Stimulated activated CD4-positive, alpha-beta T cell treated with anti-CD3 and anti-CD28 coated beads, TNF-alpha, amount 100 ng/mL, for 1 hour (primary cell): ENCODE results near the gene LAMA3.
"Not testable (repeated sequence)": the region's sequence is repeated elsewhere in the genome, so short reads cannot be mapped to it uniquely, and the experiment has no call there.

Source experiments
- DNase-seq, 3 donors: peaks; one replicate each; pipeline ENCODE4 v3.0.0-alpha.2; 2020; ENCODE audit warnings: low read depth in 3 of 3, low spot score in 1 of 3

The LAMA3 gene

GRCh38 chr18:23703057-23703986 lies 14.1 kb downstream of the LAMA3 start:
- no peak for DNase-seq

- no peak for DNase-seq
These were observed 14.7 kb downstream of the LAMA3 start for GRCh38 chr18:23703987-23704384.

GRCh38 chr18:23704806-23705205 lies 15.6 kb downstream of the LAMA3 start:
- DNase-seq: no peak

GRCh38 chr18:23706971-23707640 lies 17.9 kb downstream of the LAMA3 start:
- DNase-seq: no peak

- no peak for DNase-seq
These were observed 20.8 kb downstream of the LAMA3 start for GRCh38 chr18:23710068-23710527.

GRCh38 chr18:23710946-23711345 lies 21.7 kb downstream of the LAMA3 start:
- DNase-seq: no peak

- DNase-seq: no peak
These were observed 22.2 kb downstream of the LAMA3 start for GRCh38 chr18:23711426-23711825.

GRCh38 chr18:23712445-23712844 lies 23.2 kb downstream of the LAMA3 start:
- DNase-seq: no peak

- DNase-seq: no peak
These were observed 25.3 kb downstream of the LAMA3 start for GRCh38 chr18:23714576-23714975.

GRCh38 chr18:23716079-23716478 lies 26.8 kb downstream of the LAMA3 start:
- DNase-seq: not testable (repeated sequence)

- DNase-seq: no peak
These were observed 27.3 kb downstream of the LAMA3 start for GRCh38 chr18:23716516-23716915.

GRCh38 chr18:23716966-23717365 lies 27.7 kb downstream of the LAMA3 start:
- no peak for DNase-seq

GRCh38 chr18:23718243-23718720 lies 29.0 kb downstream of the LAMA3 start:
- no peak for DNase-seq

- DNase-seq: no peak
These were observed 29.5 kb downstream of the LAMA3 start for GRCh38 chr18:23718731-23719130.

- no peak for DNase-seq
These were observed 30.5 kb downstream of the LAMA3 start for GRCh38 chr18:23719634-23720201.

- DNase-seq: no peak
These were observed 32.6 kb downstream of the LAMA3 start for GRCh38 chr18:23721696-23722480.

GRCh38 chr18:23722646-23723045 lies 33.4 kb downstream of the LAMA3 start:
- DNase-seq: no peak

- DNase-seq: no peak
These were observed 33.9 kb downstream of the LAMA3 start for GRCh38 chr18:23723121-23723520.

- DNase-seq: no peak
These were observed 35.4 kb downstream of the LAMA3 start for GRCh38 chr18:23724681-23725080.

GRCh38 chr18:23725351-23725750 lies 36.1 kb downstream of the LAMA3 start:
- no peak for DNase-seq
